ENCODE measurements around the gene NTN3. TPM values are rescaled to one million over a fixed set of nuclear protein-coding genes. Genes with fewer than 3 reads are reported as not detected.

Gene NTN3
- total and polyA plus RNA-seq, 2 experiments from 2014 or later: 1.6 to 20.5 TPM

DNA sequence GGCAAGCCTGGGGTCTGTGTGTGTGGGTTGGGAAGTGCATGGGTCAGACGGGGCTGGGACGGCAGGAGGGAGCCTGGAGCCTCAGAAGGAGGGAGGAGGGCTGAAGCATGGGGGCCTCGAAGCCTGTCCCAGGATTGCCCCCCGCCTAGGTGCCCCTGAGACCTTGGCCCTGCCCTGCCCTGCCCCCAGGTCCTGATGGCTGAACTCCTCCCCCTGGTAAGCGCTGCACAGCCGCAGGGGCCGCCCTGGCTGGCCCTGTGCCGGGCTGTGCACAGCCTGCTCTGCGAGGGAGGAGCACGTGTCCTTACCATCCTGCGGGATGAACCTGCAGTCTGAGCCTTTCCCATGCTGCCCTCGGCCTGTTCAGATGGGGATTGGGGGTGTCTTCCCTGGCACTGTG, 6.8 kb upstream of the NTN3 start:
- Histone ChIP-seq H3K4me1 (ENCODE audit: low read depth) (peaks cover 20% of the 10 kb centered on the region), H3K9me3 (ENCODE audit: low read depth) (no peaks in the 10 kb centered on the region), H3K4me3 (no peak overlapping the region), H3K27ac (no peak overlapping the region), H3K36me3 (no peaks in the 10 kb centered on the region), H3K27me3 (no peaks in the 10 kb centered on the region)
- no peak for TF ChIP-seq CTCF (IDR thresholded peaks at IDR 0.05; ENCODE audit: low read depth, low read length)
- no peak for DNase-seq (ENCODE audit: low read depth in 1 of 2, low spot score in 1 of 2)

DNA sequence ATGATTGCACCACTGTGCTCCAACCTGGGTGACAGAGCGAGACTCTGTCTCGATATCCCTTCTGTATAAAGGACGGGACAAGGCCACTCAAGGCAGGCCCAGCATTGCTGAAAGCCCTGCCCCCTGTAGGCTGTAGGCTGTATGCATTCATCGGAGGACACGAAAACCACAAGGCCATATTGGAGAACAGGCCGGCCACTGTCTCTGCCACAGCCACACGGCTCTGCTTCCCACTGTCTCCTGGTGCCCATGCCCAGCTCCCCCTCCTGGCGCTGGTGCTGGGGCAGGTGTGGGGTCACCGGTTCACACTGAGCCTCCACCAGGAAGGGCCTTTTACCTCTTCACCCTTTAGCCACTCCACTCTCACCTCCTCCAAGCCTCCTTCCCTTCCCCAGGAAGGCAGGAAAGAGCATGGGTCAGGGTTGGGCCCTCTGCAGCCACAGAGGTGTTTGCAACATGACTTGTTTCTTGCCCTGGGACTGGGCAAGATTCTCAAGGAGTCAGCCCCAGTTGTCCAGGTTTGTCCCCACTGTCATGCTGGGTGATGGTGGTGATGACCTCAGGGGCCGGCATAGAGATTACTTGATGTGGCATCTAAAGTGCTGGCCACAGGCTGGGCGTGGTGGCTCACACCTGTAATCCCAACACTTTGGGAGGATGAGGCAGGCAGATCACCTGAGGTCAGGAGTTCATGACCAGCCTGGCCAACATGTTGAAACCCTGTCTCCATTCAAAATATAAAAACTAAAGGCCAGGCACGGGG, 5.3 kb upstream of the NTN3 start:
- H3K4me1 ChIP-seq (ENCODE audit: low read depth): peaks cover 27% of the 10 kb centered on the region
- no peaks in the 10 kb centered on the region for H3K9me3 ChIP-seq (ENCODE audit: low read depth)
- no peak overlapping the region for H3K27ac ChIP-seq
- H3K27me3 ChIP-seq: no peaks in the 10 kb centered on the region
- no peak for DNase-seq (ENCODE audit: low read depth in 1 of 2, low spot score in 1 of 2)
- TF ChIP-seq CTCF (IDR thresholded peaks at IDR 0.05; ENCODE audit: low read depth, low read length): peak; percentile 28
- H3K4me3 ChIP-seq: no peak overlapping the region
- H3K36me3 ChIP-seq: no peaks in the 10 kb centered on the region

DNA sequence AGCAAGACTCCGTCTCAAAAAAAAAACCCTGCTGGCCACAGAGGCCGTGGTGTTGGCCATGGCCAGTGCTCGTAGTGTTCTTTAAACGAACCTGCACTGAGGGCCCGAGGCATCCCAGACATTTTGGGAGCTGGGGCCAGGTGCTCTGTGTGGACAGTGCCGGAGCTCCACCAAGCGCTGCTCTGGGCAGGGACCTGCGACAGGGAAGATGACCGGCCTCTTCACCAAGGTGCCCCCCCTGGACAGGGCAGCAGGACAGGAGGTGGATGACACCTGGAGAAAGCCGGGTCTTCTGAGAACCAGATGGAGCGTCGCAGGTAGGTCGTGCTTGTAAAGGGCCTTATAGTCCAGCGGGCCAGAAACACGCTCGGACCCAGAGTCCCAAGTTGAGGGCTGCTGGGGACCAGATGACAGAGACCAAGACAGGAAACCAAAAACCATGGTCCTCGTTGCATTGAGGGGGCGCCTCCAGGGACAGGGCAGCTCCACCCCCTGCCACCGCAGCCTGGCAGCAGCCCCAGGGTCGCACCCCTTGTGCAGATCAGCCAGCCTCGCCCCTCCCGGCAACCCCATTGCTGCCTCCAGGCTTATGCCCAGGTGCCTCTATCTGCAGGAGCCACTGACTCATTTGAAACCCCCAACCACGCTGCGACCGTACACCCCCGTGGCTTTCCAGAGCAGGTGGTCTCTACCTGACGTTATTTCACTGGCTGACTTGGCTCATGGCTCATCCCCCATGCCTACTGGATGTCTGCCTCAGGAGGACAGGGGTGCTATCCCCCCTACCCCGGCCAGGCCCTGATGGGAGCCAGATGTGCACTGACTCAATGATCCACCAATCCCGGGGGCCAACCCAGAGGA, 4.2 kb upstream of the NTN3 start:
- Histone ChIP-seq H3K4me1 (ENCODE audit: low read depth) (peaks cover 31% of the 10 kb centered on the region), H3K27me3 (no peaks in the 10 kb centered on the region), H3K4me3 (no peak overlapping the region), H3K27ac (no peak overlapping the region), H3K9me3 (ENCODE audit: low read depth) (no peaks in the 10 kb centered on the region), H3K36me3 (no peaks in the 10 kb centered on the region)
- DNase-seq (ENCODE audit: low read depth in 1 of 2, low spot score in 1 of 2): no peak
- no peak for TF ChIP-seq CTCF (IDR thresholded peaks at IDR 0.05; ENCODE audit: low read depth, low read length)

- no peaks in the 10 kb centered on the region for H3K27me3 ChIP-seq
- DNase-seq (ENCODE audit: low read depth in 1 of 2, low spot score in 1 of 2): peak; percentile 68 to 76
- no peaks in the 10 kb centered on the region for H3K36me3 ChIP-seq
- H3K4me1 ChIP-seq (ENCODE audit: low read depth): peaks cover 33% of the 10 kb centered on the region
- H3K27ac ChIP-seq: no peak overlapping the region
- no peaks in the 10 kb centered on the region for H3K9me3 ChIP-seq (ENCODE audit: low read depth)
- TF ChIP-seq CTCF (IDR thresholded peaks at IDR 0.05; ENCODE audit: low read depth, low read length): no peak
- H3K4me3 ChIP-seq: peak overlapping the region; percentile 38
Observed at GRCh38 chr16:2467528-2468232, 3.4 kb upstream of the NTN3 start.

GRCh38 chr16:2468233-2468724, 2.8 kb upstream of the NTN3 start:
- Histone ChIP-seq H3K36me3 (no peaks in the 10 kb centered on the region), H3K9me3 (ENCODE audit: low read depth) (no peaks in the 10 kb centered on the region), H3K4me3 (peak overlapping the region; percentile 38), H3K27me3 (no peaks in the 10 kb centered on the region), H3K4me1 (ENCODE audit: low read depth) (peaks cover 34% of the 10 kb centered on the region), H3K27ac (no peak overlapping the region)
- no peak for TF ChIP-seq CTCF (IDR thresholded peaks at IDR 0.05; ENCODE audit: low read depth, low read length)
- peak in 1 of 2 donors; percentile 54 for DNase-seq (ENCODE audit: low read depth in 1 of 2, low spot score in 1 of 2)
